B cell (primary cell): Measurements from ENCODE around the gene ARFGAP1. TPM values are rescaled to one million over a fixed set of nuclear protein-coding genes. Genes with fewer than 3 reads are reported as not detected.

Source experiments
- ATAC-seq: fragments of 200-7000 bp; cut with Tn5 transposase; one replicate; pipeline ENCODE4 v1.10.0; 2021; ENCODE audit warnings: low read depth, mild to moderate bottlenecking, moderate number of reproducible peaks, moderate library complexity
- CTCF ChIA-PET: fragments of 350-600 bp; sonication (Branson Sonifier 250); formaldehyde crosslinking; loops from one replicate; lab custom pipeline; 2021; ENCODE audit warnings: antibody characterized with exemption, inconsistent platforms; lab: Charles Lee
- POLR2A ChIA-PET: fragments of 350-600 bp; sonication (Branson Sonifier 250); formaldehyde crosslinking; loops from one replicate; lab custom pipeline; 2021; ENCODE audit warnings: antibody characterized with exemption; lab: Charles Lee
- DNase-seq: peaks from one replicate; pipeline ENCODE4 v3.0.0; 2013
- H2AFZ ChIP-seq: 2 replicates; pipeline ENCODE4 v1.6.1; 2012; ENCODE audit warnings: mild to moderate bottlenecking, low read depth, low read length; ENCODE audit not compliant: insufficient read depth, poor library complexity, severe bottlenecking
- H3K27ac ChIP-seq, 2 donors: 1 replicate in 1 of 2; 2 replicates in 1 of 2; pipeline ENCODE4 v1.5.1; 2012 to 2013; ENCODE audit warnings: low read length in 2 of 2, mild to moderate bottlenecking in 2 of 2, moderate library complexity in 1 of 2
- H3K27me3 ChIP-seq, 4 experiments: fragments of 200-600 bp in 1 of 4; sonication (generic) in 1 of 4; replicated peaks in 1 of 4; 1 replicate in 2 of 4; 2 replicates in 2 of 4; pipeline versions ENCODE4 v1.6.1 to v1.7.0; 2013 to 2016; ENCODE audit warnings: low read length in 3 of 4, mild to moderate bottlenecking in 2 of 4, mixed read lengths in 1 of 4, moderate library complexity in 1 of 4; ENCODE audit not compliant: insufficient read depth in 4 of 4, control insufficient read depth in 3 of 4; ENCODE audit errors: control extremely low read depth in 1 of 4
- H3K36me3 ChIP-seq, 2 experiments: replicated peaks in 1 of 2; 1 replicate in 1 of 2; 2 replicates in 1 of 2; pipeline versions ENCODE4 v1.6.1 to v1.7.1; 2013; ENCODE audit warnings: low read length in 1 of 2; ENCODE audit not compliant: insufficient read depth in 2 of 2, control insufficient read depth in 1 of 2; ENCODE audit errors: control extremely low read depth in 1 of 2, extremely low read depth in 1 of 2
- H3K4me1 ChIP-seq, 2 donors: fragments of 200-600 bp in 1 of 2; sonication (generic) in 1 of 2; 1 replicate in 1 of 2; 2 replicates in 1 of 2; pipeline versions ENCODE4 v1.5.1 to v1.6.1; 2013 to 2017; ENCODE audit warnings: low read length in 2 of 2; ENCODE audit not compliant: control insufficient read depth in 2 of 2, insufficient read depth in 2 of 2
- H3K4me2 ChIP-seq: replicated peaks from 2 replicates; pipeline ENCODE3; 2012; ENCODE audit warnings: mild to moderate bottlenecking, low read depth, low read length; ENCODE audit not compliant: poor library complexity, severe bottlenecking
- H3K4me3 ChIP-seq, 5 experiments: fragments of 200-600 bp in 1 of 5; sonication (generic) in 1 of 5; 1 replicate in 3 of 5; 2 replicates in 2 of 5; pipeline versions ENCODE4 v1.5.1 to v1.7.0; 2011 to 2016; ENCODE audit warnings: low read length in 4 of 5, mild to moderate bottlenecking in 4 of 5, low read depth in 2 of 5, control low read depth in 1 of 5, moderate library complexity in 1 of 5; ENCODE audit not compliant: insufficient read depth in 1 of 5; ENCODE audit errors: control extremely low read depth in 1 of 5, extremely low read depth in 1 of 5
- H3K79me2 ChIP-seq: fragments of 200-600 bp; sonication (generic); one replicate; pipeline ENCODE4 v1.6.0; 2016; ENCODE audit warnings: low read length; ENCODE audit not compliant: control insufficient read depth, insufficient read depth
- H3K9ac ChIP-seq: fragments of 200-600 bp; sonication (generic); 2 replicates; pipeline ENCODE4 v1.6.1; 2017; ENCODE audit warnings: mild to moderate bottlenecking, low read length, moderate library complexity
- H3K9me3 ChIP-seq, 3 donors: one replicate each; pipeline versions ENCODE4 v1.6.1 to v1.7.1; 2013; ENCODE audit warnings: low read length in 2 of 3; ENCODE audit not compliant: control insufficient read depth in 2 of 3, insufficient read depth in 1 of 3; ENCODE audit errors: control extremely low read depth in 1 of 3
- H4K20me1 ChIP-seq: 2 replicates; pipeline ENCODE4 v1.6.0; 2012; ENCODE audit warnings: mild to moderate bottlenecking, low read length; ENCODE audit not compliant: insufficient read depth, control insufficient read depth, poor library complexity, severe bottlenecking
- H3K27ac Mint-ChIP-seq: one replicate; pipeline ENCODE4 v1.8.0; 2021; ENCODE audit warnings: mixed read lengths
- H3K27me3 Mint-ChIP-seq: one replicate; pipeline ENCODE4 v1.8.0; 2021; ENCODE audit warnings: mixed read lengths
- H3K4me1 Mint-ChIP-seq: one replicate; pipeline ENCODE4 v1.8.0; 2021; ENCODE audit warnings: mixed read lengths
- H3K4me3 Mint-ChIP-seq: one replicate; pipeline ENCODE4 v1.8.0; 2021; ENCODE audit warnings: mixed read lengths
- H3K9me3 Mint-ChIP-seq: one replicate; pipeline ENCODE4 v1.8.0; 2022; ENCODE audit warnings: mixed read lengths; ENCODE audit not compliant: insufficient read depth
- CTCF ChIP-seq: fragments of 200-600 bp; IDR thresholded peaks from one replicate; pipeline ENCODE4 v1.8.0; 2022; ENCODE audit warnings: antibody characterized with exemption, mild to moderate bottlenecking
- EZH2 ChIP-seq: IDR thresholded peaks from 2 replicates; pipeline ENCODE4 v1.6.1; 2012; ENCODE audit warnings: borderline replicate concordance, low read depth, mild to moderate bottlenecking, moderate library complexity, low read length; ENCODE audit not compliant: insufficient read depth, poor library complexity, severe bottlenecking
- WGBS: methylation state at CpG from one replicate; pipeline ENCODE4 v1.1.5; 2013; ENCODE audit warnings: missing lambda C conversion rate; ENCODE audit not compliant: insufficient coverage; 5-methylcytosine and 5-hydroxymethylcytosine counted together
- intact Hi-C: fragments of 100-400 bp; cut with micrococcal nuclease; formaldehyde crosslinking; loops from one replicate; pipeline ENCODE4 v1.10.0; 2022
- polyA plus RNA-seq: library from polyadenylated mRNA; depleted of rRNA; stranded (reverse); fragments of >200 nt; gene quantifications from 2 replicates; pipeline ENCODE4 v1.2.3, GENCODE V29; 2012
- total RNA-seq, 2 donors: library from RNA; stranded (reverse); fragments of 120-200 nt in 1 of 2; gene quantifications; 1 replicate in 1 of 2; 2 replicates in 1 of 2; pipeline versions ENCODE4 v1.2.3 to v1.2.4, GENCODE V29; 2013 to 2022

Gene ARFGAP1
- total and polyA plus RNA-seq, 2 donors (not counting 1 experiment from before 2014, with no cell fraction given) = 83.2 to 99.4 TPM

- no peak overlapping the region for H3K4me3 ChIP-seq
- H3K79me2 ChIP-seq = no peaks in the 10 kb centered on the region
- H3K9ac ChIP-seq = no peak overlapping the region
- H4K20me1 ChIP-seq = no peaks in the 10 kb centered on the region
- ChIA-PET POLR2A (no interaction called here), CTCF (no interaction called here)
- H3K27ac Mint-ChIP-seq = peak overlapping the region; percentile 80
- H3K9me3 Mint-ChIP-seq = peaks cover 8% of the 10 kb centered on the region
- H3K4me1 ChIP-seq = peaks cover 10 to 16% of the 10 kb centered on the region in 2 donors
- no peak overlapping the region for H2AFZ ChIP-seq
- H3K9me3 ChIP-seq = peaks cover 0 to 52% (median 10%) of the 10 kb centered on the region in 3 donors
- peaks cover 5% of the 10 kb centered on the region for H3K4me1 Mint-ChIP-seq
- H3K36me3 ChIP-seq = no peaks in the 10 kb centered on the region
- H3K4me3 Mint-ChIP-seq = no peak overlapping the region
- DNase-seq (no peak), ATAC-seq (no peak)
- TF ChIP-seq CTCF (no peak), EZH2 (no peak)
- 80% methylated on average over 8 of the region's 8 CpGs for WGBS
- peaks cover 0 to under 1% (median 0%) of the 10 kb centered on the region in 4 experiments for H3K27me3 ChIP-seq
- peak overlapping the region; percentile 57 to 91 for H3K27ac ChIP-seq
- no peak overlapping the region for H3K4me2 ChIP-seq
- peaks cover 10% of the 10 kb centered on the region for H3K27me3 Mint-ChIP-seq
- intact Hi-C loops = no loop called here
These were observed 54.7 kb downstream of the ARFGAP1 start for GRCh38 chr20:63327231-63327745.

DNA sequence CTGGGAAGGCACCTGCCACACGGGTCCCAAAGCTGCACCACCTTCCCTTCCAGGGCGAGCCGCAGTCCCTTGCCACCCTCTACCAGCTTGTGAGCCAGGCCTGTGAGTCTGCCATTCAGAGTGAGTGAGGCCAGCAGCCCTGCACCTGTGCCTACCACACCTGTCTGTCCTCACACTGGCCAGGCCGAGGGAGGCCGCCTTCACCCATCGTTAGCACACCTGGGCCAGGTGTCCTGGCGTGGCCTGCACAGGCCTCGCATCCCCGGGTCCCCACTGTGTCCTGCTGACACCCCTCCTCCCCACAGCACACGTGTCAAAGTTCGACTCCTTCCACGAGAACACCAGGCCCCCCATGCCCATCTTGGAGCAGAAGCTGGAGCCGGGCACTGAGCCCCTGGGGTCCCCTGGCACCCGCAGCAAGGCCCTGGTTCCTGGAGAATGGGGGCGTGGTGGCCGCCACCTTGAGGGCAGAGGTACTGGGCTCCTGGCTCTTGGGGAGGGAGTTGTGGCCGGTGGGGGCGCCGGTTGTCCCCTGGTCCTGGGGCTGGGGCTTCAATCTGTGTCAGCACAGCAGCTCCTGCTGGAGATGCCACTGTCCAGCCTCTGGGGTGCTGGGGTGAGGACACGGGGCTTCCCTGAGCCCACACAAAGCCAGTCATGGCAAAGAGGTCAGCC lies 55.5 kb downstream of the ARFGAP1 start:
- H3K9ac ChIP-seq = no peak overlapping the region
- peaks cover 8% of the 10 kb centered on the region for H3K9me3 Mint-ChIP-seq
- CTCF ChIA-PET = no interaction called here

More for the DNA sequence above, 55.5 kb downstream of the ARFGAP1 start:
- POLR2A ChIA-PET = interaction anchor here (0.5 kb wide), 1 partner anchor 42 kb away, joined by 4 read pairs; no protein-coding TSS in a partner anchor
- H3K4me3 ChIP-seq = no peak overlapping the region
- Mint-ChIP-seq H3K4me3 (no peak overlapping the region), H3K27me3 (peaks cover 10% of the 10 kb centered on the region), H3K4me1 (peaks cover 5% of the 10 kb centered on the region), H3K27ac (peak overlapping the region; percentile 46)
- no peak overlapping the region for H2AFZ ChIP-seq
- DNase-seq (no peak), ATAC-seq (no peak)
- H3K79me2 ChIP-seq = no peaks in the 10 kb centered on the region
- peaks cover 0 to 58% (median 10%) of the 10 kb centered on the region in 3 donors for H3K9me3 ChIP-seq
- H3K27ac ChIP-seq = no peak overlapping the region
- H3K27me3 ChIP-seq = peaks cover 0 to 2% (median 0%) of the 10 kb centered on the region in 4 experiments
- WGBS = 78% methylated on average over 20 of the region's 20 CpGs
- intact Hi-C loops = no loop called here
- H3K36me3 ChIP-seq = no peaks in the 10 kb centered on the region
- no peak overlapping the region for H3K4me2 ChIP-seq
- no peaks in the 10 kb centered on the region for H4K20me1 ChIP-seq
- peaks cover 10 to 16% of the 10 kb centered on the region in 2 donors for H3K4me1 ChIP-seq
- TF ChIP-seq CTCF (no peak), EZH2 (no peak)
